HG02938 (cell line): Measurements from ENCODE around the gene CACNG7.
"Not testable (repeated sequence)": the region's sequence is repeated elsewhere in the genome, so short reads cannot be mapped to it uniquely, and the experiment has no call there.

Experiments
- ATAC-seq: cut with Tn5 transposase; IDR thresholded peaks from one replicate; pipeline ENCODE4 v1.9.1; 2021; ENCODE audit warnings: mild to moderate bottlenecking, moderate library complexity; ENCODE audit not compliant: unreplicated experiment

CACNG7 gene

DNA sequence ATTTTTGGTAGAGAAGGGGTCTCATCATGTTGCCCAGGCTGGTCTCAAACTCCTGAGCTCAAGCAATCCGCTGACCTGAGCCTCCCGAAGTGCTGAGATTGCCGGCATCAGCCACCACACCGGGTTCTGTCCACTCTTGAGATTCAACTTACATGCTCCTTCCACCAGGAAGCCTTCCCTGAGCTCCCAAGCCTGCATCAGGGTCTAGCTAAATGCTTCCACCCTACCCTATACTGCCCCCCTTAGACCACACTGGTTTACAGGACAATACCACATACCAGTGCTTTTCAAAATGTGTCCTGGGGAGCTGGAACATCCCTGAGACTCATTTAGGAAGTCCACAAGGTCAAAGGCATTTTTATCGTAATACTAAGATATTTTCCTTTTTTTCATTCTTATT lies 38.5 kb downstream of the CACNG7 start:
- no peak for ATAC-seq

DNA sequence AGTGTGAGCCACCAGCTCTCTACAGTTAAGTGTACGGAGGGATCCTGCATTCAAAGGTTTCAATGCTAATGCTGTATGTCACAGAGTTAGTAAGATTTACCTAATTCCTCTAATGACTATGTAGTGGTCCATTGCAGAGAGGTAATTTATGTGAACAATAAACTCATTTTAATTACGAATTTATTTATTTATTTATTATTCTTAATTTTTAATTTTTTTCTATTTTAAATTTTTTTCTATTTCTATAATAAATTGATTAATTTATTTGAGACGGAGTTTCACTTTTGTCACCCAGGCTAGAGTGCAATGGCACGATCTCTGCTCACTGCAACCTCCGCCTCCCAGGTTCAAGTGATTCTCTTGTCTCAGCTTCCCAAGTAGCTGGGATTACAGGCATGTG lies 39.5 kb downstream of the CACNG7 start:
- ATAC-seq = not testable (repeated sequence)

- ATAC-seq = no peak
These were observed 42.4 kb downstream of the CACNG7 start for GRCh38 chr19:53951436-53951835.

- no peak for ATAC-seq
These were observed 42.9 kb downstream of the CACNG7 start for GRCh38 chr19:53951947-53952346.

- ATAC-seq = no peak
These were observed 44.3 kb downstream of the CACNG7 start for GRCh38 chr19:53953383-53953782.

DNA sequence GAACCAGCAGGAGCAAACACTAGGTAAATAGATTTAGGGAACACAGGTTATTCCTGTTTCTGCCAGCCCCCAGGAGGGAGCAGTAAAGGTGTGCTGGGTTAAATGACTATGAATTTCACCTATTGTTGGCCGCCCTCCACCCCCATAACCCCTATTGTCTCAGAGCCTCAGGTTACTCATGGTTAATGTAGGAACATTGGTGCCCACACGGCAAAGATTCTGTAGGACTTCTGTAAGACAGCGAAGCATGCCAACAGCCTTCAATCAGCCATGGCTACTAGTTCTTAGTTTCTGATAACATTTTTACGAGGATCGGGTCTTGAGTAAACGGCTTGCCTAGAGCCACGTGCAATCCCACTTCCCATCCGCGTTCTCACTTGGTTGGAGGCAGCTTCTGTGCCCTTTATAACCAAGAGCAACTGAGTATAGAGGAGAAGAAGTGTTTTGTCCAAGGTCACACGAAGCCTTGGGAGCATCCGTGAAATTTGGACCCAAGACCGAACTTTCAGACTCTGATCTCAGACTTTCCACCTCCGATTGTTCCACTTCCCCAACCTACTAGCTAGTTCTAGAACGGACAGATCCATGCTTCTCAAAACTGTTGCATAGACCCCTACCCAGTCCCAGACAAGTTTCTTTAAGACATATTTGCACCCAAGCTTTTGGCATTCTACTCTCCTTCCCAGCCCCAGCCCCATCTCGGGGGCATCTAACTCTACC lies 48.5 kb downstream of the CACNG7 start:
- no peak for ATAC-seq

- no peak for ATAC-seq
These were observed 49.1 kb downstream of the CACNG7 start for GRCh38 chr19:53958168-53958571.

DNA sequence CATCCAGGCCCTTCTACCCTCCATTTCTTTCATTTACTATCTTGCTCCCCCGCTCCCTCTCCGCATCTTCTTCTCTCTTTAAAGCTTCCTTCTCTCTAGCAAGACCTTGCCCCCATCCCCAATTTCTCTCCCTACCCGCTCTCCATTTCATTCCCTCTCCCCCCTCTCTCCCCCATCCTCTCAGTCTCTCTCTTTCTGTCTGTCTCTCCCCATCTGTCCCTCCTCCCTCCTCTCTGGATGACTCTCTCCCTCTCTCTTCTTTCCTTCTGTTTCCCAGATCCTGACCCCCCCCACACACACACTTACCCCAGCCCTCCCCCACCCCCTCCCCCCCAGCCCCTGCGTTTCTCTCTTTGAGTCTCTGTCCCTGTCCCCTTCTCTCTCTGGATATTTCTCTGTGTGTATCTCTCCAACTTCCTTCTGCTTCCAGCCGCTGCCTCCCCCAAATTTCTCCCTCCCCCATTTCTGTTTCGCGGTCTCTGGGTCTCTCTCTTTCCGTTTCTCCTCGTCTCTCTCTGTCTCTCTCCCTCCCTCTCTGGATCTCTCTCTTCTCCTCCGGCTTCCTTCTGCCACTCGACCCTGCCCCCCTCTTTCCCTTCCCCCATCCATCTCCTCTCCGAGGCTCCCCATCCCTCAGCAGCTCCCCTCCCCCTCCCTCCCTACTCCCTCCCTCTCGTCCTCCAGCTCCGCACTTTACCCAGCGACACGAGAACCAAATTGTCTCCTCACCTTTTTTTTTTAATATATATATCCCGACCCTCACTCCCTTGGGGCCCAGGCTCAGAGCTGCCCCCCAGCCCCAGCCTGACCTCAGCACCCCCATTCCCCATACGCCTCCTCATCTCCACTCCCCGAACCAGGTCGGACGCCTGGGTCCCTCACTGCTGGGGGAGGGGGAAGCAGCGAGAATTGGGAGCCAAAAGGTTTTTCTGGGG lies 50.0 kb downstream of the CACNG7 start:
- no peak for ATAC-seq

- no peak for ATAC-seq
These were observed 51.1 kb downstream of the CACNG7 start for GRCh38 chr19:53960187-53960586.

DNA sequence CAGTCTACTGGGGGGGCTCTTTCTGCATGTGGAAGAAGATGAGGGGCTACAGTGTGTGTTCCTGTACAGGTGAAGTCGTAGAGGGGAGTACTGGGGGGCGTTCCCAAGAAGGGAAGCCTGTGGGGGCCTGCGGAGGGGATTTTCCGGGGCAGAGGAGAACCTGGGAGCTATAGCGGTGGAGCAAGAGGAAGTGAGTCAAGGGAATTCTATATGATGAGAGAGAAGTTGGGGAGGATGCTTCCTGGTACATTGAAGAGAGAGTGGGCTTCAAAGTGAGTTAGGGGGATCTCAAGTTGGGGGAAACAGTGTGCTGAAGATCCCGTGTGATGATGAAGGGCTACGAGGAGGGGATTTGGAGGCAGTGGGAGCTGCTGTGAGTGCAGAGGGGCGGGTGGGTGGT lies 51.8 kb downstream of the CACNG7 start:
- ATAC-seq = no peak

- no peak for ATAC-seq
These were observed 52.7 kb downstream of the CACNG7 start for GRCh38 chr19:53961523-53962356.

GRCh38 chr19:53962887-53963431 lies 53.9 kb downstream of the CACNG7 start, which contains the start of gene CACNG8:
TSS of gene CACNG8 (plus strand) at chr19:53962937.
- no peak for ATAC-seq

DNA sequence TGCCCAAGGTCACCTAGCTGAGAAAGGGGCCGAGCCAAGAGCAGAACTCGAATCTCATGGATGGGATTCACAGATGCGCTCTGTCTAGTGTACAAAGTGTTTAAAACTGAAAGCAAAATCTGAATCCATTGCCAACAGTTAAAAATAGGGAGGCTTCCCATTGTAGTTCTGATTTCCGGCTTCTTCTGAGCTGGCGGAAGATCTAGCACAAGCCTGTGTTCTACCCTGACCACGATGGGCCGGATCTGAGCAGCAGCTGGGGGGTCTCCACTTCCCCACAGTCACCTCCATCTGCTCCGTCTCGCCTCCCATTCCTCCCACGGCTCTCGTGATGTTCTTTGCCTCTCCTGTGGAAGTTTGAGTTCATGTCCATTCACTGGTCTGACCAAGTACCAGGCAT lies 56.0 kb downstream of the CACNG7 start:
- ATAC-seq = no peak

GRCh38 chr19:53966931-53967330 lies 57.9 kb downstream of the CACNG7 start:
- ATAC-seq = no peak

DNA sequence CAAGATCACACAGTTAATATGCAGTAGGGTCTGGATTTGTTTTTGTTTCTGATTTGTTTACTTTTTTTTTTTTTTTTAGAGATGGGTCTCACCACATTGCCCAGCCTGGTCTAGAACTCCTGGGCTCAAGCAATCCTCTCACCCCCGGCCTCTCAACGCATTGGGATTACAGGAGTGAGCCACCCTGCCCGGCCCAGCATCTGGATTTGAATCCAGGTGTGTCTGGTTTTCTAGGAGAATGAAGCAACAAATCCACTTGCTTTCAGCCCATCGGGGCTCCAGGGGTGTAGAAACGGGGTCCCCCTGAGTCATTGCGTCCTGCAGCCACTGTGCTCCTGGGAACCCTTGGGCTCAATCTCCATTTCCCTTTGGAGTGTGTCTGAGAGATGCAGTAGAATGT lies 60.3 kb downstream of the CACNG7 start:
- ATAC-seq = no peak

DNA sequence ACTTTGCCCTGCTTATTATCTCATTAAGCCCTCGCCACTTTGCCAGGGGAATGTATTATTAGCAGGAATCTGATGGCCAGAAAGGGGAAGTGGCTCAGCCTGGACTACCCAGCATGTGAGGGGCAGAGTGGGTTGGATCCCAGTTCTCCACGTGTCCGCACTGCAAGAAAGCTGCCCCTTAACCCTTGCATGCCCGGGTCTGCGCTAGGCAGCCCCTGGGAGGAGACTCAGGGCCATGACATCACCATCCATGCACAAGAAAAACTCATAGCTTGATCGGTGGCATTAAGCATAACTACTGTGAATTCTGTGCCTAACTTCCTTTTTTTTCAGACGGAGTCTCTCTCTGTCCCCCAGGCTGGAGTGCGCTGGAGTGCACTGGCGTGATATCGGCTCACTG lies 62.6 kb downstream of the CACNG7 start:
- no peak for ATAC-seq

DNA sequence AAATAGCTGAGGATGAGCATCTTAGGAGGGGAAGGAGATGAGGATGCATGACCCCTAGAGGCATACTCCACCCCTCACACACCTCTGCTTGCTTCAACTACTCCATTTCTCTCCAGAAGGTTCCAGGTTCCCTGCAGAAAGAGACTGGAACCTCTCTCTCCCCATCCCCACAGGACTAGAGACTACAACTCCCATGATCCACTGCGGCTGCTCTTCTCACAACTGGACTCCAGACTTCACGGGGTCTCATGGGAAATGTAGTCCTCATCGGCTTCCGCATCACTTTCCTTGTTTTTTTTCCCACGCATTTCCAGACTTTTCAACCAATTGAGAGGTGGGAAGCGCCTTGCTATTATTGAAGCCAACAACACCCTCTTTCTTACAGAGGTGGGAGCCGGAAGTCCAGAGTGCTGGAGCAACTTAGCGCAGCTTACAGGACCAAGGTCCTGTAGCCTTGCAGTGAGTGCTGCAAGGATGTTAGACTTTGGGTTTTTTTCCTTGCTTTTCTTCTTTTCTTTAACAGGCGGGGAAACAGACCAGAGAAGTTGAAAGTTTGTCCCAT lies 68.4 kb downstream of the CACNG7 start:
- ATAC-seq = peak; percentile 56

GRCh38 chr19:53977991-53978731 lies 69.1 kb downstream of the CACNG7 start:
- no peak for ATAC-seq

GRCh38 chr19:53978975-53979801 lies 70.1 kb downstream of the CACNG7 start:
- no peak for ATAC-seq
